Natural killer cell treated with Interleukin-12 subunit alpha and Interleukin-12 subunit beta and Interleukin-15 and Interleukin-18, amount 100 ng/mL, for 72 hours (primary cell): ENCODE data around the gene SUV39H2. TPM values are rescaled to one million over a fixed set of nuclear protein-coding genes. Genes with fewer than 3 reads are reported as not detected.
"Not testable (repeated sequence)": the region's sequence is repeated elsewhere in the genome, so short reads cannot be mapped to it uniquely, and the experiment has no call there.

Experiments
- ATAC-seq, 2 donors: fragments of 150-1000 bp; cut with Tn5 transposase in 1 of 2; sonication (Bioruptor Pico), chemical (Tn5 transposase) in 1 of 2; 2 replicates each; pipeline ENCODE4 v1.10.0; 2021
- DNase-seq: peaks from one replicate; pipeline ENCODE4 v3.0.0; 2022; ENCODE audit warnings: low spot score
- H3K27ac Mint-ChIP-seq, 2 donors: 1 replicate in 1 of 2; 2 replicates in 1 of 2; pipeline ENCODE4 v1.8.0; 2022; ENCODE audit warnings: mixed read lengths in 2 of 2, mild to moderate bottlenecking in 1 of 2, moderate library complexity in 1 of 2
- H3K27me3 Mint-ChIP-seq, 2 donors: 1 replicate in 1 of 2; 2 replicates in 1 of 2; pipeline ENCODE4 v1.8.0; 2022; ENCODE audit warnings: mixed read lengths in 2 of 2
- H3K36me3 Mint-ChIP-seq: one replicate; pipeline ENCODE4 v1.8.0; 2022; ENCODE audit warnings: mixed read lengths
- H3K4me1 Mint-ChIP-seq, 2 donors: 1 replicate in 1 of 2; 2 replicates in 1 of 2; pipeline ENCODE4 v1.8.0; 2022; ENCODE audit warnings: low read depth in 2 of 2, mixed read lengths in 2 of 2, mild to moderate bottlenecking in 1 of 2
- H3K4me3 Mint-ChIP-seq: one replicate; pipeline ENCODE4 v1.8.0; 2022; ENCODE audit warnings: mixed read lengths
- H3K9me3 Mint-ChIP-seq: 2 replicates; pipeline ENCODE4 v1.8.0; 2022; ENCODE audit warnings: mixed read lengths
- total RNA-seq, 2 donors: library from RNA; stranded (reverse); gene quantifications; one replicate each; pipeline ENCODE4 v1.2.3, GENCODE V29; 2022

Gene SUV39H2
- total RNA-seq, 2 donors from 2014 or later, result 20.4 to 40.5 TPM

DNA sequence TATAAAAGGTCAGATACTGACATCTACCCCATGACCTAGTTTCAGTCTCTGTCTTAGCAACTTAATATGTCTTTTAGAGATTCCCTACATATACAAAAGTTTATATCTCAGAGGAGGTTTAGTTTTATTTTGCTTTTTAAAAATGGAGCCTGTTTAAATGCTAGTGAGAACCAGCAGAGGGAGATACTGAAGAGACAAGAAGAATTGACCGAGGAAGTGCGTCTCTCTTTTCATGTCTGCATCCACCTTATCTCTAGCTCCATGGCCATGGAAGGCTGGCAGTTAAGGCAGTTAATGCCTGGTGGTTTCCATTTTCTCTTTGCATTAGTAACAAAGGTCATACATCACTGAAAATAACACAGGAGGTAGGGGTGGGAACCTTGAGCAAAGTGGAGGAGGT, 10.7 kb downstream of the SUV39H2 start:
- H3K9me3 Mint-ChIP-seq, result no peaks in the 10 kb centered on the region
- DNase-seq, result no peak
- H3K36me3 Mint-ChIP-seq, result no peaks in the 10 kb centered on the region
- H3K4me1 Mint-ChIP-seq, result peaks cover 0 to 5% of the 10 kb centered on the region in 2 donors
- no peak overlapping the region for H3K4me3 Mint-ChIP-seq
- no peak overlapping the region for H3K27ac Mint-ChIP-seq
- H3K27me3 Mint-ChIP-seq, result no peaks in the 10 kb centered on the region
- no peak for ATAC-seq

DNA sequence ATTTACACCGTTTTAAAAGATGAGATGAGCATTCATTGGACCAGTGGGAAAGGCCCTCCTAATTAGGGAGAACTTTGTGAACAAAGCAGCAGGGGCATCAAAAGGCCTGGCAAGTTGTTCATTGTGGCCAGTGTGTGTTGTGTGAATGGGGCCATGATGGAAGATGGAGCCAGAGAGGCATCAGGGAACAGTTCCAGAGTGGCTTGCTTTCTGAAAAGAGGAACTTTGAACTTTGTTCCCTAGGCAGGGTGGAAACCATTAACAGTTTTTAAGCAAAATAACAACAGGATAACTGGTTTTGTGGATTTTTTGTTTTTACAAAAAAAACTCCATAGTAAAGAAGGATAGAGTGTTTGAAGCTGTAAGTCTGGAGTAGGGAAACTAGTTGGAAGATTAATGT, 12.5 kb downstream of the SUV39H2 start:
- Mint-ChIP-seq H3K27ac (no peak overlapping the region), H3K27me3 (no peaks in the 10 kb centered on the region), H3K4me3 (no peak overlapping the region), H3K4me1 (peaks cover 0 to 5% of the 10 kb centered on the region in 2 donors), H3K9me3 (no peaks in the 10 kb centered on the region), H3K36me3 (no peaks in the 10 kb centered on the region)
- ATAC-seq (no peak), DNase-seq (no peak)

DNA sequence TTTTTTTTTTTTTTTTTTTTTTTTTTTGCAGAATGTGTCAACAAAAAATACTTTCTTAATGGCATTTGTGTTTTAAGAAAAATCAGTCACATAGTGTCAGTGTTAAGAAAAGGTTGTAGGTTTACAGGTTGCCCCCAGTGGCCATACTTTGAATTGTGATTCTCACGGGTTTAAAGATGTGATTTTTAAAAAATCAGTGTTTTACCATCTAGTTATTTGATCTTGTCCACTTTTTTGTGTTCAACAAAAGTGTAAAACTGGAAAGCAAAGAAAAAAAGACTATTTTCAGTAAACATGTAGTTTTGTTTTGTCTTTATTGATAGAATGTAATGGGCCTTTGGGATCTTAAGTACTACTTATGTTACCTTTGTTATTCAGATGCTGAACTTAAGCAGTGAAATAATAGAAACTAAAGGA, 25.7 kb downstream of the SUV39H2 start:
- DNase-seq (no peak), ATAC-seq (no peak)
- H3K27me3 Mint-ChIP-seq, result no peaks in the 10 kb centered on the region
- H3K9me3 Mint-ChIP-seq, result no peaks in the 10 kb centered on the region
- no peak overlapping the region for H3K4me3 Mint-ChIP-seq
- peaks cover 17% of the 10 kb centered on the region for H3K36me3 Mint-ChIP-seq
- H3K27ac Mint-ChIP-seq, result no peak overlapping the region
- no peaks in the 10 kb centered on the region for H3K4me1 Mint-ChIP-seq

DNA sequence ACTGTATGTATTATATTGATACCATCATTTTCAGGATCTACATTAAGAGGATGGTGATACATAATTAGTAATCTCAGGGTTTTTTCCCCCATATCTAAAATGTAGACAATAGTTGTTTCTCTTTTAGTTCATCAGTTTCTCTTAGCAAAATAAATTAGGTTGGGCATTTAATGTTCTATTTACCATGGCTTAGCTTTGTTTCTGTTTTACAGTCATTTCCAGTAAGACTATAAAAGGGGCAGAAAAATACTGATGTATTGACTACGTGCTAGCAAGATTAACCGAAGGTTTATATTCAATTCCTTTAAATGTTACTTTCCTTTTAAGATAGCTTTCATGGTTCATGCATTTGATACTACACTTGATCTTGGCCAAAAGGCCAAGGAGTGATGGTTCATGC, 26.2 kb downstream of the SUV39H2 start:
- DNase-seq, result no peak
- no peaks in the 10 kb centered on the region for H3K9me3 Mint-ChIP-seq
- no peaks in the 10 kb centered on the region for H3K27me3 Mint-ChIP-seq
- no peaks in the 10 kb centered on the region for H3K4me1 Mint-ChIP-seq
- no peak overlapping the region for H3K4me3 Mint-ChIP-seq
- H3K36me3 Mint-ChIP-seq, result peaks cover 19% of the 10 kb centered on the region
- H3K27ac Mint-ChIP-seq, result no peak overlapping the region
- ATAC-seq, result no peak

DNA sequence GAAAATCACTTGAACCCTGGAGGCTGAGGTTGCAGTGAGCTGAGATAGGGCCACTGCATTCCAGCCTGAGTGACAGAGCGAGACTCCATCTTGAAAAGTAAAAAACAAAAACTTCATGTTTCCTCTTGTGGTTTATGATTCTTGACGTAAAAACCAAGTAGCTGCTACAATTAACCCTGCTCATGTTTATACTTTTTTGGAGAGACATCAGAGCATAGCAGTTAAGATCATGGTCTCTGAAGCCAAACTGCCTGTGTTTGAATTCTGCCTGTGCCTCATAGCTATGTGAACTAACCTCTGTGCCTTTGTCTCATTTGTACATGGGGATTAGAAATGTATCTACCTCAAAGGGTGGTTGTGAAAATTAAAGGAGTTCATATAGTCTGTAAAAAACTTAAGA, 27.2 kb downstream of the SUV39H2 start:
- Mint-ChIP-seq H3K4me3 (no peak overlapping the region), H3K36me3 (peaks cover 23% of the 10 kb centered on the region), H3K9me3 (no peaks in the 10 kb centered on the region), H3K4me1 (peaks cover 0 to 2% of the 10 kb centered on the region in 2 donors), H3K27ac (peak overlapping the region; percentile 14 to 16), H3K27me3 (no peaks in the 10 kb centered on the region)
- no peak for DNase-seq
- no peak for ATAC-seq

DNA sequence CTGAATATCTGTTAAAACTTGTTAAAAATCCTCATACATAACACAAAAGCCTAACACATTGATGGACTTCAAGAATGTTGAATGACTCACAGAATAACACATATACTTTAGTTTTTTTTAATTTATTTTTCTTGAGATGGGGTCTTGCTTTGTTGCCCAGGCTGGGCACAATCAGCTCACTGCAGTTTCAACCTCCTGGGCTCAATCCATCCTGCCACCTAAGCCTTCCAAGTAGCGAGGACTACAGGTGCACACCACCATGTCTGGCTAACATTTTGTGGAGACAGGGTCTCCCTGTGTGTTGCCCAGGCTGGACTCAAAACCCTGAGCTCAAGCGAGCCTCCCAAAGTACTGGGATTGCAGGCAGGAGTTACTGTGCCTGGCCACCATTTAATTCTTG, 28.1 kb downstream of the SUV39H2 start:
- Mint-ChIP-seq H3K27me3 (no peaks in the 10 kb centered on the region), H3K27ac (no peak overlapping the region), H3K4me3 (no peak overlapping the region), H3K4me1 (peaks cover 0 to 5% of the 10 kb centered on the region in 2 donors), H3K9me3 (no peaks in the 10 kb centered on the region), H3K36me3 (peaks cover 32% of the 10 kb centered on the region)
- DNase-seq, result no peak
- ATAC-seq, result no peak

DNA sequence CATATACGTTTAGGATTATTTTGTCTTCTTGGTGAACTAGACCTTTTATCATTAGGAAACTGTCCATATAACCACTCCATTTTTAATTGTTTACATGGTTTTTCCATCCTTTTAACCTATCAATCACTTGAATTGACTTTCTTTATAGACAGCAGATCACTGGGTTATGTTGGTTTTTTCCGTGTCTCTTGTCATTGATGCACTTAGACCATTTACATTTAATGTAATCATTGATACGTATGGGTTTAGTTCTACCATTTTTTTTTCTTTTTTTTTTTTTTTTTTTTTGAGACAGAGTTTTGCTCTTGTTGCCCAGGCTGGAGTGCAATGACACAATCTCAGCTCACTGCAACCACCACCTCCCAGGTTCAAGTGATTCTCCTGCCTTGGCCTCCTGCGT, 28.9 kb downstream of the SUV39H2 start:
- peaks cover 34% of the 10 kb centered on the region for H3K36me3 Mint-ChIP-seq
- not testable (repeated sequence) for DNase-seq, H3K27ac Mint-ChIP-seq, ATAC-seq, H3K4me3 Mint-ChIP-seq, H3K27me3 Mint-ChIP-seq, H3K4me1 Mint-ChIP-seq, H3K9me3 Mint-ChIP-seq

DNA sequence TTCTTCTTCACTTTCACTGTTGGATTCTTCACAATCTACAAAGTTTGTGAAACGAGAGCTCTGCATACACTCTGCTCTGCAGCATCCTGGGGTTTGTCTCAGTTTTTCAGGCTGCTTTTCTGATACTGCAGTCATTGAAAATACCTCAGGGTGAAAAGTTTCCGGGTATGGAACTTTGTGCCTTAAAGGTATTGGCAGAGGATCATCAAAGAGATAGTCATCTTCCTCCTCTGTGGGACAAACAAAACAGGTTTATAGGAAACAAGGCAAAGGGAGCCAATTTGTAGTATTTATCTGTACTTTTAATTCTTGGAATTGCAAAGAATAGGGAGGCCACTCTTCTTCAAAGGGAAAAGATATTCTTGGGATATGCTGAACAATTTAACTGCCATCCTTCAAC, 30.4 kb downstream of the SUV39H2 start:
- no peak overlapping the region for H3K27ac Mint-ChIP-seq
- H3K27me3 Mint-ChIP-seq, result no peaks in the 10 kb centered on the region
- H3K4me3 Mint-ChIP-seq, result no peak overlapping the region
- H3K9me3 Mint-ChIP-seq, result no peaks in the 10 kb centered on the region
- peaks cover 5 to 8% of the 10 kb centered on the region in 2 donors for H3K4me1 Mint-ChIP-seq
- ATAC-seq (no peak), DNase-seq (no peak)
- peaks cover 42% of the 10 kb centered on the region for H3K36me3 Mint-ChIP-seq

DNA sequence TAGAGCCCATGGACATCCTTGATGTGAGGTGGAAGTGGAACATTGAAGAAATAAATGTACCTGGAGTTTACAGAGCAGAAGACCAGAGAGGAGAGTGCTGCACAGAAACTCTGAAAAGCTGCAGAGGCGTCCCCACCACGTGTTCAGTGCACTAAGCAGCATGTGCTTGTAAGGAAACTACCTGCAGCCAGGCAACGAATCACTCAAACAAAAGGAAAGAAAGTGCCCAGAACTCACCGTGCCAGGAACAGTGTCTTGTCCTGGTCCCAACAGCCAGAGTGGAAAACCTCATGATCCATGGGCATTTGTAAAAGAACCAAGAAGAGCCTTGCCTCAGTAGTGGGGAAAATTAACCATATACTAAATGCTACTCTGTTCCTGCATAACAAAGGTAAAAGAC, 32.3 kb downstream of the SUV39H2 start:
- Mint-ChIP-seq H3K27me3 (no peaks in the 10 kb centered on the region), H3K4me3 (no peak overlapping the region), H3K36me3 (peaks cover 51% of the 10 kb centered on the region), H3K9me3 (no peaks in the 10 kb centered on the region), H3K27ac (no peak overlapping the region), H3K4me1 (peaks cover 11 to 18% of the 10 kb centered on the region in 2 donors)
- no peak for ATAC-seq
- DNase-seq, result no peak

DNA sequence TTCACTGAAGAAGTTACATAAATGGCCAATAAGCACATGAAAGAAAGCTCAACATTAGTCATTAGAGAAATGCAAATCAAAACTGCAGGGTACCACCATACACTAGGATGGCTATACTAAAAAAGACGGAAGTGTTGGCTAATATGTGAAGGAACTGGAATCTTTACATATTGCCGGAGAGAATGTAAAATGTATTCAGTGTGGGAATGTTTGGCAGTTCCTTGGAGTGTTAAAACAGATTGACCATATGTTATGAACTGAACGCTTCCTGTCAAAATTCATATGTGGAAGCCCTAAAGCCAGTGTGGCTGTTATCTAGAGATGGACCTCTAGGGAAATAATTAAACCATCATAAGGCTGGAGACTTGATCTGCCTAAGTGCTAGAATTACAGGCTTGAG, 33.1 kb downstream of the SUV39H2 start:
- DNase-seq (no peak), ATAC-seq (no peak)
- Mint-ChIP-seq H3K9me3 (no peaks in the 10 kb centered on the region), H3K4me3 (no peak overlapping the region), H3K36me3 (peaks cover 55% of the 10 kb centered on the region), H3K27ac (no peak overlapping the region), H3K27me3 (no peaks in the 10 kb centered on the region), H3K4me1 (peaks cover 11 to 20% of the 10 kb centered on the region in 2 donors)

DNA sequence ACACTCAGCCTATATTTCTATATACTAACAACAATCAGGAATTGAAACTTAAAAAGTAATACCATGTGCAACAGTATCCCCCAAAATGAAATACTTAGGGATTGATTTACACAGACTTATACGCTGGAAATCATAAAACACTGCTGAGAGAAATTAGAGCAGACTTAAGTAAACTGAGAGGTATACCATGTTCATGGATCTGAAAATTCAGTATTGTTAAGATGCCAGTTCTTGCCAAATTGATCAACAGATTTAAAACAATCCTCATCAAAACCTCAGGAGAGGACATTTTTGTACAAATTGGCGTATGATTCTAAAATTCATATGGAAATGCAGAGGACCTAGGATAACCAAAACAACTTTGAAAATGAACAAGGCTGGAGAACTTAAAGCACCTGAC, 37.9 kb downstream of the SUV39H2 start:
- H3K9me3 Mint-ChIP-seq, result no peaks in the 10 kb centered on the region
- peaks cover 11 to 23% of the 10 kb centered on the region in 2 donors for H3K4me1 Mint-ChIP-seq
- H3K27ac Mint-ChIP-seq, result no peak overlapping the region
- H3K27me3 Mint-ChIP-seq, result no peaks in the 10 kb centered on the region
- no peak for ATAC-seq
- no peak for DNase-seq
- peaks cover 61% of the 10 kb centered on the region for H3K36me3 Mint-ChIP-seq
- no peak overlapping the region for H3K4me3 Mint-ChIP-seq

DNA sequence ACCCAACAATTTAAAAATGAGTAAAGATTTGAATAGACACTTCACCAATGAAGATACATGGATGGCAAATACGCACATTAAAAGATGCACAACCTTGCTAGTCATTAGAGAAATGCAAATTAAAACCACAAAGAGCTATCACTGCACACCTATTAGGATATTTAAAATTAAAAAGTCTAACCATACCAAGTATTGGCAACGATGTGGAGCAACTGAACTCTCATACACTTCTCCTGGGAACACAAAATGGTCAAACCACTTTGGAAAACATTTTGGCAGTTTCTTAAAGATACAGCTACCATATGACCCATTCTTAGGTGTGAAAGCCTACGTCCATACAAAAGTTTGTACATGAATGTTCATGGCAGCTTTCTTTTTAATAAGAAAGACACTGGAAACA, 39.2 kb downstream of the SUV39H2 start:
- Mint-ChIP-seq H3K36me3 (peaks cover 67% of the 10 kb centered on the region), H3K27me3 (no peaks in the 10 kb centered on the region), H3K27ac (no peak overlapping the region), H3K9me3 (no peaks in the 10 kb centered on the region), H3K4me3 (no peak overlapping the region), H3K4me1 (peaks cover 11 to 23% of the 10 kb centered on the region in 2 donors)
- DNase-seq (no peak), ATAC-seq (no peak)

DNA sequence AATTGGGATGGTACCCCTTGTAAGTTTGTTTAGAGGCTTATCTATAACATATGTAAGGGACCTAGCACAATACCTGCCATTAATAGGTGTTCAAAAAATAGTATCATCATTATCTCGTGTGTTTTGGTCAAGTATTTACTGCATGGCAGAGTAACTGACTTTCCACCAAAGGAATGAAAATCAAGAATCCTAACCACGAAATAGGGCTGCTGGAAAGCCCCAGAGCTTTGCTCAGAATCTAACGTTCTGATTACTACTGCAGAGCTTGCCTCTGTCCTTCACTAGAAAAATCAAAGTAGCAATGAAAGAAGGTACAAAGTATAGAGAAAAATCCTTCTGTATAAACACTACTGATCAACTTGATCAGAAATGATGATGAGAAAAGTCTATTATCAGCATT, 40.3 kb downstream of the SUV39H2 start:
- Mint-ChIP-seq H3K27me3 (no peaks in the 10 kb centered on the region), H3K4me3 (no peak overlapping the region), H3K27ac (peak overlapping the region in 1 of 2 donors; percentile 27), H3K36me3 (peaks cover 60% of the 10 kb centered on the region), H3K9me3 (no peaks in the 10 kb centered on the region), H3K4me1 (peaks cover 6 to 20% of the 10 kb centered on the region in 2 donors)
- DNase-seq, result no peak
- no peak for ATAC-seq

DNA sequence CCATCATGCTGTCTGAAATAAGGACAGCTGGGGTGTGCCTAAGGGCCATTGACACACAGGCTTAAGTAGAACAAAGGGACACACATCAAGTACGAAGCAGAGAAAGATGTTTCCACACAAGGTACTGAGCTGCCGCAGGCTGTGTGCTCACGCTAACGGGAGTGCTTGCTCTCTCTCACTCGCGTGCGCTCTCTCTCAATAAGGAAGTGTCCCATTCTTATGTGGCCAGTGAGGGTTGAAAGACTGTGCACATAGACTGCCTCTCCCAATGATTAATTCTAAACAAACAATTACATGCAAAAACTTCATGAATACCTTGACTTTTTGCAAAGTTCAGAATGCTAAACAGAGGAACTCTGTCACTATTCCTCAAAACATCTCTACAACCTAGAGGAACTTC, 45.3 kb downstream of the SUV39H2 start:
- no peak for ATAC-seq
- no peak overlapping the region for H3K27ac Mint-ChIP-seq

DNA sequence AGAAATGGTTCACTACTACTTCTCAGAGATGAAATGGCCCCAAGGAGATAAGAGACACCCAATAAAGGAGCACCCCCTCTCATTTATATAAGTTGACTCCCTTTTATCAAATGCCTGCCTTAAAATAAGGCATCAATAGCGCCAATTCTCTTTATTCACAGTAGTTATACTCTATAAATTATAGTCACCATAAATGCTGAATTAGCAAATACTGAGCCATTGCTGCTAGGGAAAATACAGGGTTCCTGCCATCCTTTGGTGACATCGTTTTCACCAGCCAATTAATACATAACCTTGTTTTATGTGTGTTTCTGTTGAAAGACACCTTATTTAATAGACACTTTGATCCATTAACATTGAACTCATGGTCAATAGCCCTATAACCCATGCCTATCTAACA, 46.6 kb downstream of the SUV39H2 start:
- Mint-ChIP-seq H3K4me3 (no peak overlapping the region), H3K36me3 (peaks cover 40% of the 10 kb centered on the region), H3K4me1 (peaks cover 0 to 7% of the 10 kb centered on the region in 2 donors), H3K9me3 (no peaks in the 10 kb centered on the region), H3K27me3 (no peaks in the 10 kb centered on the region), H3K27ac (no peak overlapping the region)
- DNase-seq (no peak), ATAC-seq (no peak)

More for the DNA sequence above, 45.3 kb downstream of the SUV39H2 start:
- H3K36me3 Mint-ChIP-seq, result peaks cover 52% of the 10 kb centered on the region
- H3K9me3 Mint-ChIP-seq, result no peaks in the 10 kb centered on the region
- no peak for DNase-seq
- no peaks in the 10 kb centered on the region for H3K27me3 Mint-ChIP-seq
- H3K4me1 Mint-ChIP-seq, result peaks cover 0 to 10% of the 10 kb centered on the region in 2 donors
- H3K4me3 Mint-ChIP-seq, result no peak overlapping the region
